Left ventricle myocardium inferior (tissue), 1 donor: ENCODE measurements around the gene AMHR2. TPM values are rescaled to one million over a fixed set of nuclear protein-coding genes. Genes with fewer than 3 reads are reported as not detected.

Experiments
- DNase-seq: peaks from one replicate; pipeline ENCODE4 v3.0.0-alpha.2; 2020
- H3K27ac ChIP-seq: fragments of 200-600 bp; replicated peaks from 2 replicates; pipeline ENCODE4 v1.8.0; 2021
- H3K27me3 ChIP-seq: fragments of 200-600 bp; 2 replicates; pipeline ENCODE4 v1.8.0; 2021; ENCODE audit warnings: low read depth
- H3K36me3 ChIP-seq: fragments of 200-600 bp; 2 replicates; pipeline ENCODE4 v1.8.0; 2021
- H3K4me1 ChIP-seq: fragments of 200-600 bp; 2 replicates; pipeline ENCODE4 v1.8.0; 2021
- H3K4me3 ChIP-seq: fragments of 200-600 bp; 2 replicates; pipeline ENCODE4 v1.8.0; 2021; ENCODE audit warnings: mild to moderate bottlenecking, moderate library complexity
- H3K9me3 ChIP-seq: fragments of 200-600 bp; replicated peaks from 2 replicates; pipeline ENCODE4 v1.8.0; 2021
- CTCF ChIP-seq: fragments of 200-600 bp; IDR thresholded peaks from 2 replicates; pipeline ENCODE4 v1.8.0; 2021; ENCODE audit warnings: antibody characterized with exemption, mild to moderate bottlenecking, borderline replicate concordance
- intact Hi-C: fragments of 100-400 bp; cut with micrococcal nuclease; formaldehyde crosslinking; loops from one replicate; pipeline ENCODE4 v1.11.0; 2022
- total RNA-seq: library from RNA; stranded (reverse); fragmentation: NEBNext Ultra II Directional; extraction: Animal tissue kit (Norgen Biotek cat#: 25700); gene quantifications from one replicate; pipeline ENCODE4 v1.2.1, GENCODE V29; 2021
- donor health status: DM: no; HTN: yes; CAD: no; lungs with severe emphysema.

The AMHR2 gene
- total RNA-seq, 1 donor from 2014 or later, result 0.36 TPM

- no peak for DNase-seq
- H3K27me3 ChIP-seq, result no peaks in the 10 kb centered on the region
- H3K27ac ChIP-seq, result peak overlapping the region; percentile 24
- H3K36me3 ChIP-seq, result peaks cover 91% of the 10 kb centered on the region
- no peak for TF ChIP-seq CTCF
- intact Hi-C loops, result no loop called here
- H3K9me3 ChIP-seq, result no peaks in the 10 kb centered on the region
- H3K4me3 ChIP-seq, result no peak overlapping the region
- H3K4me1 ChIP-seq, result peaks cover 71% of the 10 kb centered on the region
These were observed 57.1 kb downstream of the AMHR2 start for GRCh38 chr12:53480491-53481442.

Other genes with a start within 250 kb of the AMHR2 start
- 26.5 TPM for gene ZNF740, start 243.1 kb upstream of the AMHR2 start, total RNA-seq
- 12.2 TPM for gene CSAD, start 242.9 kb upstream of the AMHR2 start, total RNA-seq
- gene ITGB7, start 216.6 kb upstream of the AMHR2 start, total RNA-seq, result 1.1 TPM
- gene RARG, start 191.6 kb upstream of the AMHR2 start, total RNA-seq, result 14.9 TPM
- 0.36 TPM for gene ESPL1, start 155.6 kb upstream of the AMHR2 start, total RNA-seq
- gene PFDN5, start 128.3 kb upstream of the AMHR2 start, total RNA-seq, result 399 TPM
- 34.8 TPM for gene MYG1, start 124.2 kb upstream of the AMHR2 start, total RNA-seq
- 45.1 TPM for gene AAAS, start 102.2 kb upstream of the AMHR2 start, total RNA-seq
- gene SP7, start 87.5 kb upstream of the AMHR2 start, total RNA-seq, result not detected
- gene SP1, start 43.7 kb upstream of the AMHR2 start, total RNA-seq, result 27.4 TPM
- gene PRR13, start 17.9 kb downstream of the AMHR2 start, total RNA-seq, result 53.1 TPM
- 530 TPM for gene PCBP2, start 28.2 kb downstream of the AMHR2 start, total RNA-seq
- 4.8 TPM for gene MAP3K12, start 75.6 kb downstream of the AMHR2 start, total RNA-seq
- 12.9 TPM for gene TARBP2, start 77.4 kb downstream of the AMHR2 start, total RNA-seq
- gene NPFF, start 83.6 kb downstream of the AMHR2 start, total RNA-seq, result not detected
- gene ATF7, start 202.5 kb downstream of the AMHR2 start, total RNA-seq, result 29.8 TPM